ENCODE results near the gene PYCR2. TPM values are rescaled to one million over a fixed set of nuclear protein-coding genes. Genes with fewer than 3 reads are reported as not detected.

PYCR2 gene
- total and polyA plus RNA-seq, 7 donors = 31.0 to 74.4 (median 34.9) TPM

GRCh38 chr1:225872075-225872430, 52.0 kb downstream of the PYCR2 start:
- Histone ChIP-seq H3K4me3 (no peak overlapping the region), H3K27ac (no peak overlapping the region), H3K4me1 (peaks cover 0 to 3% (median 1%) of the 10 kb centered on the region in 4 donors), H3K9me3 (no peaks in the 10 kb centered on the region), H3K36me3 (peaks cover 13 to 93% (median 30%) of the 10 kb centered on the region in 4 donors), H3K27me3 (no peaks in the 10 kb centered on the region)
- intact Hi-C loops (cut with DNase I) = no loop called here
- no peak for DNase-seq
- TF ChIP-seq POLR2AphosphoS5 (IDR thresholded peaks at IDR 0.05) (no peak), EP300 (IDR thresholded peaks at IDR 0.05) (no peak), POLR2A (IDR thresholded peaks at IDR 0.05) (no peak)
- 57 to 66% methylated on average over 3 of the region's 3 CpGs for WGBS, 2 donors

GRCh38 chr1:225871359-225872074, 52.5 kb downstream of the PYCR2 start:
- H3K27ac ChIP-seq = no peak overlapping the region
- TF ChIP-seq POLR2A (IDR thresholded peaks at IDR 0.05) (no peak), POLR2AphosphoS5 (IDR thresholded peaks at IDR 0.05) (no peak), EP300 (IDR thresholded peaks at IDR 0.05) (no peak), CTCF (IDR thresholded peaks at IDR 0.05) (no peak)
- no peak for DNase-seq
- H3K9me3 ChIP-seq = no peaks in the 10 kb centered on the region
- intact Hi-C loops (cut with DNase I) = no loop called here
- H3K4me3 ChIP-seq = no peak overlapping the region
- H3K36me3 ChIP-seq = peaks cover 19 to 94% (median 32%) of the 10 kb centered on the region in 4 donors
- WGBS, 2 donors = 66 to 72% methylated on average over 11 of the region's 11 CpGs
- H3K4me1 ChIP-seq = no peaks in the 10 kb centered on the region
- no peaks in the 10 kb centered on the region for H3K27me3 ChIP-seq

- Histone ChIP-seq H3K36me3 (peaks cover 19 to 94% (median 28%) of the 10 kb centered on the region in 4 donors), H3K9me3 (no peaks in the 10 kb centered on the region), H3K4me3 (no peak overlapping the region), H3K4me1 (no peaks in the 10 kb centered on the region), H3K27me3 (no peaks in the 10 kb centered on the region), H3K27ac (no peak overlapping the region)
- intact Hi-C loops (cut with DNase I) = no loop called here
- TF ChIP-seq CTCF (IDR thresholded peaks at IDR 0.05) (no peak), POLR2AphosphoS5 (IDR thresholded peaks at IDR 0.05) (no peak), POLR2A (IDR thresholded peaks at IDR 0.05) (no peak), EP300 (IDR thresholded peaks at IDR 0.05) (no peak)
- WGBS, 2 donors = 63 to 76% methylated on average over 3 of the region's 3 CpGs
- no peak for DNase-seq
Measured at GRCh38 chr1:225870911-225871310, 53.1 kb downstream of the PYCR2 start.

Small RNAs within 50 kb of the gene (small RNA-seq; reads per million reads assigned to genes)
- 0 reads per million in 3 donors for gene AL117348.1
- 0 reads per million in 3 donors for gene NDUFA3P3

Other genes with a start within 250 kb of the PYCR2 start
- gene SRP9, start 146.4 kb downstream of the PYCR2 start, total RNA-seq = 100 to 1,000 TPM; 148 to 270 (median 220) TPM
- 100 to 1,000 TPM; 262 to 513 (median 358) TPM for gene SRP9, start 146.4 kb downstream of the PYCR2 start, polyA plus RNA-seq
- gene EPHX1, start 114.1 kb downstream of the PYCR2 start, total RNA-seq = 10 to 100 TPM; 43.6 to 78.9 (median 67.7) TPM
- 10 to 100 TPM in 2 of 3 donors, 1 to 10 TPM in 1; 6.9 to 26.6 (median 14.4) TPM for gene EPHX1, start 114.1 kb downstream of the PYCR2 start, polyA plus RNA-seq
- gene TMEM63A, start 41.9 kb downstream of the PYCR2 start, total RNA-seq = 10 to 100 TPM; 25.3 to 94.4 (median 36.9) TPM
- gene TMEM63A, start 41.9 kb downstream of the PYCR2 start, polyA plus RNA-seq = 100 to 1,000 TPM in 1 of 3 donors, 1 to 10 TPM in 2; 3.0 to 103 (median 5.5) TPM
- not detected for gene LEFTY1, start 35.1 kb downstream of the PYCR2 start, total RNA-seq
- 100 to 1,000 TPM in 1 of 3 donors, 10 to 100 TPM in 2; 14.4 to 120 (median 46.2) TPM for gene LEFTY1, start 35.1 kb downstream of the PYCR2 start, polyA plus RNA-seq
- gene LEFTY2, start 17.0 kb upstream of the PYCR2 start, total RNA-seq = 1 to 10 TPM in 2 of 4 donors, under 1 TPM in 1, not detected in 1; 0.71 to 5.0 (median 1.1) TPM
- 10 to 100 TPM in 1 of 3 donors, not detected in 2; 15.6 TPM for gene LEFTY2, start 17.0 kb upstream of the PYCR2 start, polyA plus RNA-seq
- 10 to 100 TPM; 11.1 to 21.9 (median 18.4) TPM for gene SDE2, start 75.1 kb upstream of the PYCR2 start, total RNA-seq
- gene SDE2, start 75.1 kb upstream of the PYCR2 start, polyA plus RNA-seq = 10 to 100 TPM in 2 of 3 donors, 1 to 10 TPM in 1; 9.0 to 12.7 (median 10.2) TPM
- gene H3-3A, start 138.5 kb upstream of the PYCR2 start, total RNA-seq = 100 to 1,000 TPM; 320 to 452 (median 393) TPM
- 1,000 to 10,000 TPM in 2 of 3 donors, 100 to 1,000 TPM in 1; 807 to 2,184 (median 1,596) TPM for gene H3-3A, start 138.5 kb upstream of the PYCR2 start, polyA plus RNA-seq